T-helper 2 cell (primary cell): Measurements from ENCODE around the gene PROM1.

Experiments used
- DNase-seq, 5 experiments: peaks; one replicate each; pipeline versions ENCODE4 v3.0.0 to v3.0.0-alpha.2; 2012 to 2022
- total RNA-seq, 2 donors: gene quantifications; one replicate each; lab custom pipeline; 2026; lab: John Stamatoyannopoulos, UW

Gene PROM1
- total RNA-seq: 0 to 0.13 reads per million in 2 donors

DNA sequence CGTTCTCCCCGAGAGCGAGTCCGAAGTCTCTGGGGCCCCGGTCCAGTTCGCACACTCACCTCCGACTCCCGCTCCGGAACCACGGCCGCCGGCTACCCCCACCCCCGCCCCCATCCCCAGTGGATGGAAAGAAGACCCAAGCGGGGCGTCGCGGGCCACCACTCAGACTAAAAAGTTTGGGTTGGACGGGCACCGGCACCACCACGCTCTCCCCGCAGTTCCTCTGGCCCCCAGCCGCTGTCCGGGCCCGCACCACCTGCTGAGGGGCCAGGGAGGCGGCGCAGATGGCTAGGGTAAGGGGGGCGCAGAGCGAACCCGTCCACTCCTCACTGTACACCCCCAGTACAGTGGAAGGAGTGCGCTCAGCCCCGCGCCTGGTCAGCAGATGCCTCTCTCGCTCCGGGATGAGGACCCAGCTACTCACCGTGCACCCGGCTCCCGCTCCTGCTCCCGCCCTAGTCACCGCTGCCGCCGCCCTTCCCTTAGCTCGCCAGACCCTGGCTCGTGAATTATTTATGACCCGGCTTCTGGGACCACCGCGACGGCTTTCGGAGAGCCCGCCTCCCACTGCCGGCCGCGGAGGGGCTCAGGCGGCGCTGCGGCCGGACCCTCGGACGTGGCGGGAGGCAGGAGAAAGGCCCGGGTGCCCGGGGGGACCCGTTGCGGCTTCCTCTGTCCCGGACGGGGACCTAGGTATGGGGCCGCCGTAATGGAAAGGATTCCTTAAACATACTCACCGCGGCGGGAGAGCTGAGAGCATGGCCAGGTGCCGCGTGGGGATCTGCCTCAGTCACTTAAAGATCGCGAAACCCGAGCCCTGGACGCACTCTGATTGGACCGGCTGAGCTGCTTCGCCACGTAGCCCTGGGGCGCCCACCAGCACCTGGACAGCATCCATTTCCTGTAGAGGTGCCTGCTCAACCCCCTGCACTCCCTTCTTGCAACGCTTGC lies at the start of gene PROM1:
PROM1 (minus strand) TSS at position 783 of the 951 bp plus-strand sequence. CDS start 8,117 bp downstream, outside the sequence.
- no peak for DNase-seq

DNA sequence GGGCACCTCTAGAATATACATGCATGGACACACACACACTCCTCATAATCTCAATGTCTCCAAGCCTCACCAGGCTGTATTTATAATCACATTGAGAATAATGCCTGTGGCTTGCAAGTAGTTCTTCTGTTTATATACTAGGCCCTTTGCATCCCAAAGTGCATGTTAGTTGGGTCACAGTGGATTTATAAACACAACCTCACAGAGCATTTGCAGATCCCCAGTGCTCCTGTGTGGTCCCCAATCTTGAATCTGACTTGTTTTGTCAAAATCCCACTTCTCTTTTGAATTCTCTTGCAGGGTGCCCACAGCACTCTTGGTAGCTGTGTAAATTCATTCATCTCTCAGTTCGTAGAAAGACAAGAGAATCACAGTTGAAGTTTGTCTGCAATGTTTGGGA lies 49.6 kb upstream of the PROM1 start:
- DNase-seq: no peak

- DNase-seq: no peak
These were observed 47.5 kb upstream of the PROM1 start for GRCh38 chr4:16131293-16131692.

DNA sequence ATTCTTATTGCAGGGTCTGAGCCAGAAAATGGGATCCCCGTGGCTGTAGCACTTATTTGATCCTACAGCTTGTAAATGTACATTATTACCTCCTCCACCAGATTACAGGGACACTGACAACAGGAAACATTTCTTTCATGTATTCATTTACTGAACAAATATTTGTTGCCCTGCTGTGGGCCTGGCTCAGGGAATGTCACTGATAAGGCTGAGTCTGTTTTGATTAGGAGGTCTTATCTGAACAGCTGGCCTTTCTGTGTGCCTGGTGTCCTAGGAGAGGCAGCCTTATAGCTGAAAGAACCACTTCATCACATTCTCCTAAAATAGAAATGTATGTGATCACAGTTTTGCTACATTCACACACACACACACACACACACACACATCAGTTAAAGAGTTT lies 45.5 kb upstream of the PROM1 start:
- DNase-seq: no peak

- no peak for DNase-seq
These were observed 42.9 kb upstream of the PROM1 start for GRCh38 chr4:16126714-16127113.

- DNase-seq: no peak
These were observed 42.0 kb upstream of the PROM1 start for GRCh38 chr4:16125571-16126445.

GRCh38 chr4:16124232-16124631 lies 40.4 kb upstream of the PROM1 start:
- no peak for DNase-seq

- no peak for DNase-seq
These were observed 39.7 kb upstream of the PROM1 start for GRCh38 chr4:16123356-16124084.

DNA sequence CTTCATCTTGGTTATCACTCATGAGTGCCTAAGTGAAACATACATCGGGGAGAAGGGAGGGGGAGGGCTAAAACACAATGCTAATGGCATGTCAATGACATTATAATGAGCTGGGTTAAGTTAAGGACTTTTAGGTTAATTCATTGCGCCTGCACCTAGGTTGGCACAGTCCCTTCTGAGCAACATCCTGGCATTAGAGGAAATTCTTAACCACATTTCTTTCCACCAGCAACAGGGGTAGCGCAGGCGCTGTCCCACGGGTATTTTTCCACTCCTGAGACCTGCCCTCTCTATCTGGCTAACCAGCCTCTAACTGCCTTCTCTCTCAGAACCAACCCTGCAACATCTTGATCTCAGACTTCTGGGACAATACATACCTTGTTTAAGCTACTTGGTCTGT lies 39.0 kb upstream of the PROM1 start:
- DNase-seq: peak in 1 of 5 experiments; percentile 68

GRCh38 chr4:16122308-16122711 lies 38.5 kb upstream of the PROM1 start:
- DNase-seq: no peak

DNA sequence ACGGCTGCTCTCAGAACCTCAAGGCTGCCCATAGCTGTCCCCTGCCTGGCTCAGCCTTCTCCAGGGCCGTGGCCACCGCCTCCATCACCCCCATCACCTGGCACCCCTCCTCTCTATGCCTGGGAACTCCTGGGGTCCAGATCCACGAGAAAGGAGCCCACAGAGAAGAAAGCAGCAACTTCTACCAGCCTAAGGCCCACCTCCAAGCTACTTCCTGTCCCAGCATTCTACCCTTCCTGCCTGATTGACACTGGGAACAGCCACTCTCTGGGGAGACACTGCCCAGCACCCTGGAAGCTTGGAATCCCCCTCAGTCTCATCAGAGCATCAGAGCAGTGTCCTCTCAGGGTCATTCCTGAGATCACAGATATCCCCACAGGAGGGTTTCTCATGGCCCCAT lies 36.9 kb upstream of the PROM1 start:
- peak in 1 of 5 experiments; percentile 8 for DNase-seq

DNA sequence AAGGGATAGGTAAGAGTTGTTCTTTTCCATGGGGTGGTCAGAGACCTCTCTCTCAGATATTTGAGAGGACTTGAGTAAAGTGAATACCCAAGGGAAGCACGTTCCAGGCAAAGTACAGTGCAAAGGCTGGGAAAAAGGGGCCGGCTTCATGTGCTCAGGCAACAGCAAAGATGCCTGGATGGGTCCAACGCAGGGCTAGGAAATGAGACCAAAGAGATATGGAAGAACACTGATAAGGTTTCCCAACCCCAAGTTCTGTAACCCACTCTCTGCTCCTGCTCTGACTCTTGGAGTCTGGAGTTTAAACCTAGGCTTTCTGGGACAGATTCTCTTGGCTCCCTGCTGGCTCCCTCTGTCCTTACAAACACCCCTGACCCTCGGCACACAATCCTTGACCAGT lies 36.2 kb upstream of the PROM1 start:
- no peak for DNase-seq

DNA sequence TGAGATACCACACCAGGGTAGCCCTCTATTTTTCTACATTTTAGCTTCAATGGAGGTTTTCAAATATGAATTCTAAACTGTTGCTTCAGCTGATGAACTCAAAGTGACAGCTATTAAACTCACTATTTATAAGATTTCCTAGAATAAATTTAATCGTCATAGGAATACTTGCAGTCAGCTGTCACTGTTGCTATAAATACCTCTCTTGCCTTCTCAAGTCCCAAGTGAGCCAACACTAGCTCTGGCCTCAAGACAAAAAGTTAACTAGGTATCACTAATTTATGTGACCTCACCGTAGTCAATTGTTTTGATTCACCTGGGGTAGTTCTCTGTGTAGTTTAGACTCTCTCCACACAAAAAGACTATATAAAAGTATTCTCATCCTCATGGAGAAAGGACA lies 34.3 kb upstream of the PROM1 start:
- no peak for DNase-seq

DNA sequence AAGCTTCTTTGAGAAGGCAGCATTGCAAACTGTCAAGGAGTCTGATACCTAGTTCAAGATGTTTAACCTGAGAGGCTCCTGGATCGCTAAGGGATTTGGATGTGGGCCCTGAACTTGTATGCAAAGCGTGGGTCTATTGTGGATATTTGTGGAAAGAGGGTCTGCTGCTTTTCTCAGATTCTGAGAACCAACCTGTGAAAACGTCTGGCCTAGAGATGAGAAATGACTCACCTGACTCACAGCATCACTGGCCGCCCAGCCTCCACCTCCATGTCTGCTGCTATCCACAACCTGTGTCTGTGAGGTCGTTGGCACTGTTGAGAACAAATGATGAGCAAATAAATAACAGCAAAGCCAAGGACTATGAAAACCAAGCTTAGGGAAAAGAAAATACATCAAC lies 33.3 kb upstream of the PROM1 start:
- no peak for DNase-seq

GRCh38 chr4:16116493-16116990 lies 32.7 kb upstream of the PROM1 start:
- DNase-seq: no peak

DNA sequence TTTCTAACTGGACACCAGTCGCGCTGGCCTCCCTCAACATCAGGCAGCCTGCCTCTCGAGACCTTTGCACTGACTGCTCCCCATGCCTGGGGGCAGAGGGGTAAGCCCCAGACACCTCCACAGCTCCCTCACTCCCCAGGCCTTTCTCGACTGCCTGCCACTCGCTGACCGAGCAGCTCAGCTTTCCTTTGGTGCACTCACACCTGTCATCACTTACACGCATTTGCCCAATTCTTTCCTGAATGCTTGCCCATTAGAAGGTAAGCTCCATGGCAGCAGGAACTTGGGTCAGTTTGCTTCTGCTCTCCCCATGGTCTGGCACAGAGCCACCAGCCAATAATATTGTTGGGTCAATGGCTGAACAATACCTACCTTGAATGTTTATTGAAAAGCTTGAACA lies 32.2 kb upstream of the PROM1 start:
- no peak for DNase-seq

- DNase-seq: no peak
These were observed 30.7 kb upstream of the PROM1 start for GRCh38 chr4:16114546-16114945.

DNA sequence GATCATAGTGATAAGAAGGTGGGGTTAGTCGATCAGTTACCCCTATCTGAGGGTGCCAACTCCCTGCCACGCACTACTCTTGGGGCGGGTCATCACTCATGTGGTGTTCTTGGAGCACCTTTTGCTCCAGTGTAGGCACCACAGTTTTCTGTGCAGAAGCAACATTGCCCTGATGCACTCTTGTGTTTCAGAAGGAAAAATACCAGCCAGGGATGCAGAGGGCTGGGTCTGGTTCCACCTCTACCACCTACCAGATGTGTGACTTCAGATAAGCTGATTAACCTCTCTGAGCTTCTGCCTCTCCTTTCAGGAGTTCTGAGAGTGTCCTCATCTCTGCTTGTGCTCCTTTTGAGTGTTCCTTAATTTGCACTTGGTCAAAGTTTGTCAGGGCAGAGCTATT lies 29.9 kb upstream of the PROM1 start:
- no peak for DNase-seq

GRCh38 chr4:16111533-16111932 lies 27.7 kb upstream of the PROM1 start:
- no peak for DNase-seq

- DNase-seq: no peak
These were observed 27.0 kb upstream of the PROM1 start for GRCh38 chr4:16110661-16111290.

- DNase-seq: no peak
These were observed 26.4 kb upstream of the PROM1 start for GRCh38 chr4:16110199-16110598.

DNA sequence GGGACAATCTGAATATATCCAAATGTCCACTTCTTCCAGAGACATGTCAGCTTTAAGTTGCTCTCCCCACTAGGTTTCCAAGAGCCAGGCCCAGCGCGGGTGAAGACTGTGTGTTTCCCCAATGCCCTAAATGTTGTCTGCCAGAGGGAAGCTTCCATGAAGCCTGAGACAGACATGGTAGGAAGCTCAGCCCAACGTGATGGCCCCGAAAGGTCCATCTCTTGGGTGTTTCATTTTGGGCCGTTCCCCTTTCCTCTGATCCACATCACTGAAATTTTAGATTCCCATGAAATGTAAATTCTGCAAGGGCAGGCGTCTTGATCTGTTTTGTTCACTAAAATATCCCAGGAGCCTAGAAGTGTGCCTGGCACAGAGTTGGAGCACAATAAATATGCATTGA lies 25.4 kb upstream of the PROM1 start:
- no peak for DNase-seq
